Measurements from ENCODE around the gene APOF.

The APOF gene

DNA sequence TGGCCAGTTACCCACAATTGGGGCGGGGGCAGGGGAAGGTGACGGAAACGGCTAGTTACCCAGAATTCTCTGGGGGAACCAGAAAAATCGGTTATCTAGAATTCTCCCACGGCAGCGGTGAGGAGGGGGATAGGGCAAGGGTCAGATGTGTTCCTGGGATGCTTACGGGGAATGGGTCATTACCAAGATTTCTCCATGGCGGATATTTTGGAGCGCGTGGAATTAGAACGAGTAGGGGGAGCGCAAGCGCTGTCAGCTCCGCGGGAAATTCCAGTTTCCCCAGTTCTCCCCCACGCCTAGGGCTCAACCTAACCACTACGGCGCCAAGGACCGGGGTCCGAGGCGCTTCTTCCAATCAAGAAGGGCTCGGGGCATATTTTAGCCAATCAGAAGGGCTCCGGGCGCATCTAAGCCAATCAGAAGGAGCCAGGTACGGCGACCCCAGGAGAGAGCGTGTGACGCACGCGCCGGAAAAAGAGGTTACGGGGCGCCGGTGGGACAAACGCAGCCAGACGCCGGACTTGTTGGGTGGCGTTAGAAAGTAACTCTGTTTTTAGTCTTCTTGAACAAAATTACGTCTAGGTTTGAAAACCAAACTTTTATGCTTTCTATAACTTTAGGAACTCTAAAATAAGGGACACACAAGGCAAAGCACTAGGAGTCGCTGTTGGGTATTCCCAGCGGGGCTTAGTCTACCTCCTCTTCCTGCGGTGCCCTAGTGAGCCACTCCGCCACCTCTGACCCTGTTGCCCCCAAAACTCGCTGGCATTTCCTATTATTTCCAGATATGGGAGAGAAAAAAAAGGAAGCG is 28.8 kb downstream of the APOF start, which contains the start of gene PAN2 (continued):
- TF ChIP-seq BCL6B (tag by site-specific recombination; IDR thresholded peaks at IDR 0.05) (no peak), SP2 (tag by site-specific recombination; IDR thresholded peaks at IDR 0.05) (peak; percentile 95), KLF7 (tag by site-specific recombination; IDR thresholded peaks at IDR 0.05; ENCODE audit: borderline replicate concordance) (no peak), ZNF596 (tag by site-specific recombination; IDR thresholded peaks at IDR 0.05) (peak; percentile 88), ZSCAN23 (tag by site-specific recombination; IDR thresholded peaks at IDR 0.05) (0 out of 2 replicates have a peak, but pooled peaks have one; percentile 36), SP7 (tag by site-specific recombination; IDR thresholded peaks at IDR 0.05) (peak; percentile 75), ZBTB26 (tag by site-specific recombination; optimal IDR thresholded peaks at IDR 0.05) (peak; percentile 38), EGR2 (tag by site-specific recombination; IDR thresholded peaks at IDR 0.05; ENCODE audit: low read depth) (peak; percentile 59), ZNF394 (tag by site-specific recombination; IDR thresholded peaks at IDR 0.05; ENCODE audit: borderline replicate concordance) (no peak; the same call in none of the 2 replicates), ZNF133 (tag by site-specific recombination; IDR thresholded peaks at IDR 0.05) (no peak), ZNF184 (tag by site-specific recombination; IDR thresholded peaks at IDR 0.05) (peak; percentile 10; the same call in 1 of the 2 replicates), ZNF223 (tag by site-specific recombination; IDR thresholded peaks at IDR 0.05) (no peak), ZNF791 (tag by site-specific recombination; IDR thresholded peaks at IDR 0.05) (no peak), ZNF169 (tag by site-specific recombination; IDR thresholded peaks at IDR 0.05) (no peak), ZNF26 (tag by site-specific recombination; IDR thresholded peaks at IDR 0.05) (no peak), ZNF112 (tag by site-specific recombination; IDR thresholded peaks at IDR 0.05) (no peak), ZNF670 (tag by site-specific recombination; IDR thresholded peaks at IDR 0.05; ENCODE audit: low read depth) (no peak), ZNF10 (tag by site-specific recombination; IDR thresholded peaks at IDR 0.05) (no peak), KLF1 (tag by site-specific recombination; IDR thresholded peaks at IDR 0.05) (no peak), ZNF555 (tag by site-specific recombination; conservative IDR thresholded peaks at IDR 0.05) (no peak), ZNF530 (tag by site-specific recombination; IDR thresholded peaks at IDR 0.05; ENCODE audit: low read depth) (no peak), TCF7L2 (IDR thresholded peaks at IDR 0.05; ENCODE audit: borderline replicate concordance, low read depth, low read length) (no peak), PRDM1 (tag by site-specific recombination; IDR thresholded peaks at IDR 0.05) (peak; percentile 52; the same call in 1 of the 2 replicates), ZNF404 (tag by site-specific recombination; IDR thresholded peaks at IDR 0.05) (no peak)
- TF ChIP-seq, protein P1, sequence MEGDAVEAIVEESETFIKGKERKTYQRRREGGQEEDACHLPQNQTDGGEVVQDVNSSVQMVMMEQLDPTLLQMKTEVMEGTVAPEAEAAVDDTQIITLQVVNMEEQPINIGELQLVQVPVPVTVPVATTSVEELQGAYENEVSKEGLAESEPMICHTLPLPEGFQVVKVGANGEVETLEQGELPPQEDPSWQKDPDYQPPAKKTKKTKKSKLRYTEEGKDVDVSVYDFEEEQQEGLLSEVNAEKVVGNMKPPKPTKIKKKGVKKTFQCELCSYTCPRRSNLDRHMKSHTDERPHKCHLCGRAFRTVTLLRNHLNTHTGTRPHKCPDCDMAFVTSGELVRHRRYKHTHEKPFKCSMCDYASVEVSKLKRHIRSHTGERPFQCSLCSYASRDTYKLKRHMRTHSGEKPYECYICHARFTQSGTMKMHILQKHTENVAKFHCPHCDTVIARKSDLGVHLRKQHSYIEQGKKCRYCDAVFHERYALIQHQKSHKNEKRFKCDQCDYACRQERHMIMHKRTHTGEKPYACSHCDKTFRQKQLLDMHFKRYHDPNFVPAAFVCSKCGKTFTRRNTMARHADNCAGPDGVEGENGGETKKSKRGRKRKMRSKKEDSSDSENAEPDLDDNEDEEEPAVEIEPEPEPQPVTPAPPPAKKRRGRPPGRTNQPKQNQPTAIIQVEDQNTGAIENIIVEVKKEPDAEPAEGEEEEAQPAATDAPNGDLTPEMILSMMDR (tag by site-specific recombination; IDR thresholded peaks at IDR 0.05) = peak; percentile 68
- TF ChIP-seq, protein P2, sequence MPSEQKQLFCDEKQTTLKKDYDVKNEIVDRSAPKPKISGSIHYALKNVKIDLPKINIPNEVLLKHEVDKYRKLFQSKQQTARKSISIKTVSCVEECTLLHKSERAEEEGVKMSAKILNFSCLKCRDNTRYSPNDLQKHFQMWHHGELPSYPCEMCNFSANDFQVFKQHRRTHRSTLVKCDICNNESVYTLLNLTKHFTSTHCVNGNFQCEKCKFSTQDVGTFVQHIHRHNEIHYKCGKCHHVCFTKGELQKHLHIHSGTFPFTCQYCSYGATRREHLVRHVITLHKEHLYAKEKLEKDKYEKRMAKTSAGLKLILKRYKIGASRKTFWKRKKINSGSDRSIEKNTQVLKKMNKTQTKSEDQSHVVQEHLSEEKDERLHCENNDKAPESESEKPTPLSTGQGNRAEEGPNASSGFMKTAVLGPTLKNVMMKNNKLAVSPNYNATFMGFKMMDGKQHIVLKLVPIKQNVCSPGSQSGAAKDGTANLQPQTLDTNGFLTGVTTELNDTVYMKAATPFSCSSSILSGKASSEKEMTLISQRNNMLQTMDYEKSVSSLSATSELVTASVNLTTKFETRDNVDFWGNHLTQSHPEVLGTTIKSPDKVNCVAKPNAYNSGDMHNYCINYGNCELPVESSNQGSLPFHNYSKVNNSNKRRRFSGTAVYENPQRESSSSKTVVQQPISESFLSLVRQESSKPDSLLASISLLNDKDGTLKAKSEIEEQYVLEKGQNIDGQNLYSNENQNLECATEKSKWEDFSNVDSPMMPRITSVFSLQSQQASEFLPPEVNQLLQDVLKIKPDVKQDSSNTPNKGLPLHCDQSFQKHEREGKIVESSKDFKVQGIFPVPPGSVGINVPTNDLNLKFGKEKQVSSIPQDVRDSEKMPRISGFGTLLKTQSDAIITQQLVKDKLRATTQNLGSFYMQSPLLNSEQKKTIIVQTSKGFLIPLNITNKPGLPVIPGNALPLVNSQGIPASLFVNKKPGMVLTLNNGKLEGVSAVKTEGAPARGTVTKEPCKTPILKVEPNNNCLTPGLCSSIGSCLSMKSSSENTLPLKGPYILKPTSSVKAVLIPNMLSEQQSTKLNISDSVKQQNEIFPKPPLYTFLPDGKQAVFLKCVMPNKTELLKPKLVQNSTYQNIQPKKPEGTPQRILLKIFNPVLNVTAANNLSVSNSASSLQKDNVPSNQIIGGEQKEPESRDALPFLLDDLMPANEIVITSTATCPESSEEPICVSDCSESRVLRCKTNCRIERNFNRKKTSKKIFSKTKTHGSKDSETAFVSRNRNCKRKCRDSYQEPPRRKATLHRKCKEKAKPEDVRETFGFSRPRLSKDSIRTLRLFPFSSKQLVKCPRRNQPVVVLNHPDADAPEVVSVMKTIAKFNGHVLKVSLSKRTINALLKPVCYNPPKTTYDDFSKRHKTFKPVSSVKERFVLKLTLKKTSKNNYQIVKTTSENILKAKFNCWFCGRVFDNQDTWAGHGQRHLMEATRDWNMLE (tag by site-specific recombination; conservative IDR thresholded peaks at IDR 0.05; ENCODE audit: low read depth) = peak; percentile 42
- TF ChIP-seq, protein P3, sequence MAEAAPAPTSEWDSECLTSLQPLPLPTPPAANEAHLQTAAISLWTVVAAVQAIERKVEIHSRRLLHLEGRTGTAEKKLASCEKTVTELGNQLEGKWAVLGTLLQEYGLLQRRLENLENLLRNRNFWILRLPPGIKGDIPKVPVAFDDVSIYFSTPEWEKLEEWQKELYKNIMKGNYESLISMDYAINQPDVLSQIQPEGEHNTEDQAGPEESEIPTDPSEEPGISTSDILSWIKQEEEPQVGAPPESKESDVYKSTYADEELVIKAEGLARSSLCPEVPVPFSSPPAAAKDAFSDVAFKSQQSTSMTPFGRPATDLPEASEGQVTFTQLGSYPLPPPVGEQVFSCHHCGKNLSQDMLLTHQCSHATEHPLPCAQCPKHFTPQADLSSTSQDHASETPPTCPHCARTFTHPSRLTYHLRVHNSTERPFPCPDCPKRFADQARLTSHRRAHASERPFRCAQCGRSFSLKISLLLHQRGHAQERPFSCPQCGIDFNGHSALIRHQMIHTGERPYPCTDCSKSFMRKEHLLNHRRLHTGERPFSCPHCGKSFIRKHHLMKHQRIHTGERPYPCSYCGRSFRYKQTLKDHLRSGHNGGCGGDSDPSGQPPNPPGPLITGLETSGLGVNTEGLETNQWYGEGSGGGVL (tag by site-specific recombination; IDR thresholded peaks at IDR 0.05) = no peak; the same call in 1 of the 2 replicates
